BE2C (cell line): ENCODE results near the gene MRRF.
"Not testable (repeated sequence)": the region's sequence is repeated elsewhere in the genome, so short reads cannot be mapped to it uniquely, and the experiment has no call there.

Experiments
- DNase-seq: peaks from one replicate; pipeline ENCODE4 v3.0.0-alpha.2; 2020
- H3K27me3 ChIP-seq: fragments of 250-450 bp; sonication (Bioruptor Pico); 2 replicates; pipeline ENCODE4 v1.5.1; 2020; ENCODE audit warnings: mild to moderate bottlenecking
- H3K36me3 ChIP-seq: fragments of 250-450 bp; sonication (Bioruptor Pico); 2 replicates; pipeline ENCODE4 v1.5.1; 2020; ENCODE audit warnings: mild to moderate bottlenecking
- H3K4me1 ChIP-seq: fragments of 250-450 bp; sonication (Bioruptor Pico); 2 replicates; pipeline ENCODE4 v1.5.1; 2020
- H3K4me3 ChIP-seq: 2 replicates; pipeline ENCODE4 v1.5.1; 2011; ENCODE audit warnings: low read depth, low read length
- H3K9me3 ChIP-seq: fragments of 250-450 bp; sonication (Bioruptor Pico); 2 replicates; pipeline ENCODE4 v1.5.1; 2020
- TF ChIP-seq, protein P1 (sequence below): IDR thresholded peaks from 2 replicates; pipeline ENCODE4 v1.5.1; 2012; ENCODE audit warnings: mild to moderate bottlenecking, low read depth, low read length

MRRF gene

GRCh38 chr9:122329597-122329996, 64.9 kb downstream of the MRRF start:
- Histone ChIP-seq H3K36me3 (peaks cover 19% of the 10 kb centered on the region), H3K4me3 (no peak overlapping the region), H3K4me1 (peaks cover 8% of the 10 kb centered on the region), H3K9me3 (no peaks in the 10 kb centered on the region), H3K27me3 (no peaks in the 10 kb centered on the region)
- TF ChIP-seq, protein P1, sequence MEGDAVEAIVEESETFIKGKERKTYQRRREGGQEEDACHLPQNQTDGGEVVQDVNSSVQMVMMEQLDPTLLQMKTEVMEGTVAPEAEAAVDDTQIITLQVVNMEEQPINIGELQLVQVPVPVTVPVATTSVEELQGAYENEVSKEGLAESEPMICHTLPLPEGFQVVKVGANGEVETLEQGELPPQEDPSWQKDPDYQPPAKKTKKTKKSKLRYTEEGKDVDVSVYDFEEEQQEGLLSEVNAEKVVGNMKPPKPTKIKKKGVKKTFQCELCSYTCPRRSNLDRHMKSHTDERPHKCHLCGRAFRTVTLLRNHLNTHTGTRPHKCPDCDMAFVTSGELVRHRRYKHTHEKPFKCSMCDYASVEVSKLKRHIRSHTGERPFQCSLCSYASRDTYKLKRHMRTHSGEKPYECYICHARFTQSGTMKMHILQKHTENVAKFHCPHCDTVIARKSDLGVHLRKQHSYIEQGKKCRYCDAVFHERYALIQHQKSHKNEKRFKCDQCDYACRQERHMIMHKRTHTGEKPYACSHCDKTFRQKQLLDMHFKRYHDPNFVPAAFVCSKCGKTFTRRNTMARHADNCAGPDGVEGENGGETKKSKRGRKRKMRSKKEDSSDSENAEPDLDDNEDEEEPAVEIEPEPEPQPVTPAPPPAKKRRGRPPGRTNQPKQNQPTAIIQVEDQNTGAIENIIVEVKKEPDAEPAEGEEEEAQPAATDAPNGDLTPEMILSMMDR: no peak
- DNase-seq: no peak

DNA sequence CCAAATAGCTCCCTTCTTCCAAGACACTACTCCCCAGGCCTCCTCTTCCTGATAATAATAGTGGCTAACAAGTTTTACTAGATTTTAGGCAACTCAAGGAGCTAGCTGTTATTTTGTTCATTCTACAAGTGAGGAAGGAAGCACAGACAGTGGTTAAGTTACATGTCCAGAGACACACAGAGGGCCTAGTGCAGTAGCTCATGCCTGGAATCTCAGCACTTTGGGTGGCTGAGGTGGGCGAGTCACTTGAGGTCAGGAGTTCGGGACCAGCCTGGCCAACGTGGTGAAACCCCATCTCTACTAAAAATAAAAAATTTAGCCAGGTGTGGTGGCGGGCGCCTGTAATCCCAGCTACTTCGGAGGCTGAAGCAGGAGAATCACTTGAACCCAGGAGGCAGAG, 65.8 kb downstream of the MRRF start:
- H3K36me3 ChIP-seq: peaks cover 11% of the 10 kb centered on the region
- not testable (repeated sequence) for H3K9me3 ChIP-seq, H3K4me3 ChIP-seq, H3K4me1 ChIP-seq, DNase-seq, H3K27me3 ChIP-seq

DNA sequence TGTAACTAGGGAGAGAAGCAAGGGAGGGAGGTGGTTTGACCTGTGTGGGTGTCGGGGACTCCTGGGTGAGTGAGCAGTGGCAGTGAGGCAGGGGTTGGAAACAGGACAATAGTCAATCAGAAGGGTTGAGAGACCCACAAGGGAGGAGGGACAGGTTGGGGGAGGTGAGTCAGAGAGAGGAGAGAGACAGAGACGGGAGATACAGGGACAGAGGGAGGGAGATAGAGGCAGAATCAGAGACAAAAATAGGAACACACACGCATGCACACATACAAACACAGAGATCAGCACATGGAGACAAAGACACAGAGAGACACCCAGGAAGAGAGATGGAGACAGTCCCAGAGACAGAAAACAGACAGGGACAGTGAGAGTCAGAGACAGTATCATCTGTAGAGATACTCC, 66.8 kb downstream of the MRRF start:
- no peak overlapping the region for H3K4me3 ChIP-seq
- TF ChIP-seq, protein P1: no peak
- no peak for DNase-seq

DNA sequence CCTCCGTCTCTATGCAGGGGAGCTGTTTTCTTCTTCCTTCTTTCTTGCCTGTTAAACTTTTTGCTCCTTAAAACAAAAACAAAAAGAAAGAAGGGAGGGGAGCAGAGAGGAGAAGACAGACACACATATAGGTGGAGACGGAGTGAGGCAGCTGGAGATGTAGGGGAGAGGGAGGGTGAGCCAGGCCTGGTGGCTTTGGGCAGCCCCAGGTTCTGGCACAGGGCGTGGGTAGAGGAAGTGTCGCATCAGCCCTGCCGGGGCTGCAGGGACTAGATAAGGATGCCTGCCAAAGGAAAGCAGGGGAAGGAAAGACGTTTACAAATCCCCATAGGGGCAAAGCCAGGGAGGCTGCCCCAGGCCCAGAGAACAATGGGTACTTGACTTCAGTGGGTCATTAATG, 67.4 kb downstream of the MRRF start:
- Histone ChIP-seq H3K36me3 (peaks cover 6% of the 10 kb centered on the region; the same call in 1 of the 2 replicates), H3K4me3 (no peak overlapping the region), H3K9me3 (no peaks in the 10 kb centered on the region), H3K4me1 (peaks cover 8% of the 10 kb centered on the region), H3K27me3 (no peaks in the 10 kb centered on the region)
- TF ChIP-seq, protein P1: no peak
- peak; percentile 74 for DNase-seq

More for the DNA sequence above, 66.8 kb downstream of the MRRF start:
- Histone ChIP-seq H3K36me3 (peaks cover 11% of the 10 kb centered on the region), H3K27me3 (no peaks in the 10 kb centered on the region), H3K9me3 (no peaks in the 10 kb centered on the region), H3K4me1 (peaks cover 8% of the 10 kb centered on the region)

DNA sequence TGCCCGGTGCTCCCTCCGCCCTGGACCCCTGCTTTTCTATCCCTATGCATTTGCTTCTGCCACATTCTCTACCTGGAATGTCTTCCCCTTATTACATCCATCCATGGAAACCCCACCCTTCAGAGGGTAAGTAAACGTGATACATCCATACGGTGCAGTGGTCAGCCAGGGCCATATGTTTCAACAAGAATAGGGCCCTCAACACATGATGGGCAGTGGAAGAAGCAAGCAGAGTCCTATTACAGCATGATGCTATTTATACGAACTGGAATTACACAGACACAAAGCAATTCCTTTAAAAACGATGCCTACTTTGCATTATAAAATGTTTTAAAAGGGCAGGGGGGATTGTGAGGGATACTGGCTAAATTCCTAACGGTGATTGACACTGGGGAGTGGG, 68.0 kb downstream of the MRRF start:
- H3K27me3 ChIP-seq: no peaks in the 10 kb centered on the region
- H3K4me3 ChIP-seq: no peak overlapping the region
- no peak for DNase-seq
- peaks cover 6% of the 10 kb centered on the region; the same call in 1 of the 2 replicates for H3K36me3 ChIP-seq
- TF ChIP-seq, protein P1: no peak
- no peaks in the 10 kb centered on the region for H3K9me3 ChIP-seq
- peaks cover 8% of the 10 kb centered on the region for H3K4me1 ChIP-seq

GRCh38 chr9:122333169-122333808, 68.6 kb downstream of the MRRF start:
- TF ChIP-seq, protein P1: no peak
- no peaks in the 10 kb centered on the region for H3K27me3 ChIP-seq
- H3K36me3 ChIP-seq: peaks cover 6% of the 10 kb centered on the region; the same call in 1 of the 2 replicates
- no peak overlapping the region for H3K4me3 ChIP-seq
- DNase-seq: no peak
- no peaks in the 10 kb centered on the region for H3K9me3 ChIP-seq
- peaks cover 10% of the 10 kb centered on the region for H3K4me1 ChIP-seq
